Transverse colon (tissue), 4 donors: ENCODE data around the gene SPDL1.
A peak's percentile ranks its signal among the peaks of the same experiment; 100 is the strongest.

ENCODE experiments used
- EP300 ChIP-seq: sonication (generic); formaldehyde crosslinking; IDR thresholded peaks from one replicate; pipeline ENCODE4 v1.6.1; 2017; ENCODE audit warnings: antibody characterized with exemption, low read depth
- POLR2AphosphoS5 ChIP-seq, 3 donors: sonication (generic); formaldehyde crosslinking; IDR thresholded peaks; one replicate each; pipeline ENCODE4 v1.6.1; 2016; ENCODE audit warnings: antibody characterized with exemption in 3 of 3
- TF ChIP-seq, protein P1 (sequence below), 5 experiments: fragments of 200-600 bp in 3 of 5; fragments of 450-650 bp in 2 of 5; sonication (generic) in 3 of 5; IDR thresholded peaks; 1 replicate in 2 of 5; 2 replicates in 3 of 5; pipeline ENCODE4 v1.5.1; 2016 to 2017; ENCODE audit warnings: antibody characterized with exemption in 5 of 5, inconsistent platforms in 3 of 5, mild to moderate bottlenecking in 2 of 5, moderate library complexity in 1 of 5

DNA sequence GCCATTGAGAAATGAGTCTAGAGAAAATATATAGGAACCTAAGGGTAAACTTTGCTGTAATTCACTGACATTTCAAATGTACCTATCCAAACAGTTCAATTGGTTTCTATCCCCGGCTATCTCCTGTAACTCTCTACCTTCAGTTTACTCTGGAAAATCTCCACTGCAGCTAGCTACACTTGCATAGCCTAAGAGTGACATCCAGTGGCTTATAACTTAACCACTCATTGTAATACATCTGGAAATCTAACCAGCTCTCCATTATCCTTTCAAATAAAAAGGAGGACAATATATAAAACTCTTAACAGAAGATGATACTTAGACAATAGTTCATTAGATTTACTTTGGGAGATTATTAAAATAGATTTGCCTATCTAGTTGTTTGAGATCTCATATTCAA is 35.3 kb upstream of the SPDL1 start:
- TF ChIP-seq, protein P1, sequence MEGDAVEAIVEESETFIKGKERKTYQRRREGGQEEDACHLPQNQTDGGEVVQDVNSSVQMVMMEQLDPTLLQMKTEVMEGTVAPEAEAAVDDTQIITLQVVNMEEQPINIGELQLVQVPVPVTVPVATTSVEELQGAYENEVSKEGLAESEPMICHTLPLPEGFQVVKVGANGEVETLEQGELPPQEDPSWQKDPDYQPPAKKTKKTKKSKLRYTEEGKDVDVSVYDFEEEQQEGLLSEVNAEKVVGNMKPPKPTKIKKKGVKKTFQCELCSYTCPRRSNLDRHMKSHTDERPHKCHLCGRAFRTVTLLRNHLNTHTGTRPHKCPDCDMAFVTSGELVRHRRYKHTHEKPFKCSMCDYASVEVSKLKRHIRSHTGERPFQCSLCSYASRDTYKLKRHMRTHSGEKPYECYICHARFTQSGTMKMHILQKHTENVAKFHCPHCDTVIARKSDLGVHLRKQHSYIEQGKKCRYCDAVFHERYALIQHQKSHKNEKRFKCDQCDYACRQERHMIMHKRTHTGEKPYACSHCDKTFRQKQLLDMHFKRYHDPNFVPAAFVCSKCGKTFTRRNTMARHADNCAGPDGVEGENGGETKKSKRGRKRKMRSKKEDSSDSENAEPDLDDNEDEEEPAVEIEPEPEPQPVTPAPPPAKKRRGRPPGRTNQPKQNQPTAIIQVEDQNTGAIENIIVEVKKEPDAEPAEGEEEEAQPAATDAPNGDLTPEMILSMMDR (IDR thresholded peaks at IDR 0.05), result peak in 3 of 5 experiments; percentile 15 to 20 (median 16)
- TF ChIP-seq EP300, result no peak
- no peak for TF ChIP-seq POLR2AphosphoS5 (IDR thresholded peaks at IDR 0.05)
